GM12872 (cell line): ENCODE data around the gene STK17B.

Source experiments
- CTCF ChIP-seq: IDR thresholded peaks from 3 replicates; pipeline ENCODE4 v1.5.1; 2011; ENCODE audit warnings: low read depth, mild to moderate bottlenecking, low read length, moderate library complexity; ENCODE audit not compliant: insufficient read depth

The STK17B gene

DNA sequence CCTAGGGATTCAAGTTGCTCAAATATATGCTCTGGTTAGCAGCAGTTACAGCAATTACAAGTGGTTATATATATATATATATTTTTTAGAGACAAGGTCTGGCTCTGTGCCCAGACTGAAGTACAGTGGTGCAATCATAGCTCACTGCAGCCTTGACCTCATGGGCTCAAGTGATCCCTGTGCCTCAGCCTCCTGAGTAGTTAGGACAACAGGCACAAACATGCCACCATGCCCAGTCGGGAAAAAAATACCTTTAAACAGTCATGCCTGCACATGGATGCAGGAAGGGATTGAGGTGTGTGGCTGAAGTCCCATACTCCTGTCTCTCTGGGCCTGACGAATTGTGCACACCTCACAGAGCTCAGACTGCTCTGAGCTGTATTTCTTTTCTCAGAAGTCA is 83.2 kb downstream of the STK17B start:
- TF ChIP-seq CTCF: no peak

GRCh38 chr2:196086517-196087368 is 84.6 kb downstream of the STK17B start:
- TF ChIP-seq CTCF: no peak

- no peak for TF ChIP-seq CTCF
Measured at GRCh38 chr2:196083601-196084000, 87.8 kb downstream of the STK17B start.
